Measurements from ENCODE around the gene ARF4. TPM values are rescaled to one million over a fixed set of nuclear protein-coding genes. Genes with fewer than 3 reads are reported as not detected.
"Not testable (repeated sequence)": the region's sequence is repeated elsewhere in the genome, so short reads cannot be mapped to it uniquely, and the experiment has no call there.

ARF4 gene
- total RNA-seq, 1 donor from 2014 or later = 69.0 TPM

DNA sequence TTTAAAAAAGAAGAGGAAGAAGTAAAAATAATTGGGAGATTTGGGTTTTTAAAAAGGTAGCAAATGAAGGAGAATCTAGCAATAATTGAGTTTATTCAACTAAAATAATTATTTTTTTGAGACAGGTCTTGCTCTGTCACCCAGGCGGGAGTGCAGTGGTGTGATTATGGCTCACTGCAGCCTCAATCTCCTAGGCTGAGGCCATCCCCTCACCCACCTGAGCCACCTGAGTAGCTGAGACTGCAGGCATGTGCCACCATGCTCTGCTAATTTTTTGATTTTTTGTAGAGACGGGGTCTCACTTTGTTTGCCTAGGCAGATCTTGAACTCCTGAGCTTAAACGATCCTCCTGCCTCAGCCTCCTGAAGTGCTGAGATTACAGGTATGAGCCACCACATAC, 27.7 kb upstream of the ARF4 start:
- Histone ChIP-seq H3K27me3 (no peaks in the 10 kb centered on the region), H3K9me3 (no peaks in the 10 kb centered on the region), H3K4me1 (no peaks in the 10 kb centered on the region), H3K27ac (no peak overlapping the region), H3K36me3 (peaks cover 0 to 55% of the 10 kb centered on the region in 2 donors), H3K4me3 (no peak overlapping the region)
- DNase-seq (ENCODE audit: extremely low spot score in 2 of 2) = no peak
- intact Hi-C loops (cut with DNase I) = no loop called here
- no peak for TF ChIP-seq POLR2A (IDR thresholded peaks at IDR 0.05)
- no peak for TF ChIP-seq POLR2AphosphoS5 (IDR thresholded peaks at IDR 0.05; ENCODE audit: insufficient read depth in 1 of 2, low read depth in 1 of 2)
- TF ChIP-seq, protein P1, sequence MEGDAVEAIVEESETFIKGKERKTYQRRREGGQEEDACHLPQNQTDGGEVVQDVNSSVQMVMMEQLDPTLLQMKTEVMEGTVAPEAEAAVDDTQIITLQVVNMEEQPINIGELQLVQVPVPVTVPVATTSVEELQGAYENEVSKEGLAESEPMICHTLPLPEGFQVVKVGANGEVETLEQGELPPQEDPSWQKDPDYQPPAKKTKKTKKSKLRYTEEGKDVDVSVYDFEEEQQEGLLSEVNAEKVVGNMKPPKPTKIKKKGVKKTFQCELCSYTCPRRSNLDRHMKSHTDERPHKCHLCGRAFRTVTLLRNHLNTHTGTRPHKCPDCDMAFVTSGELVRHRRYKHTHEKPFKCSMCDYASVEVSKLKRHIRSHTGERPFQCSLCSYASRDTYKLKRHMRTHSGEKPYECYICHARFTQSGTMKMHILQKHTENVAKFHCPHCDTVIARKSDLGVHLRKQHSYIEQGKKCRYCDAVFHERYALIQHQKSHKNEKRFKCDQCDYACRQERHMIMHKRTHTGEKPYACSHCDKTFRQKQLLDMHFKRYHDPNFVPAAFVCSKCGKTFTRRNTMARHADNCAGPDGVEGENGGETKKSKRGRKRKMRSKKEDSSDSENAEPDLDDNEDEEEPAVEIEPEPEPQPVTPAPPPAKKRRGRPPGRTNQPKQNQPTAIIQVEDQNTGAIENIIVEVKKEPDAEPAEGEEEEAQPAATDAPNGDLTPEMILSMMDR (IDR thresholded peaks at IDR 0.05) = no peak

DNA sequence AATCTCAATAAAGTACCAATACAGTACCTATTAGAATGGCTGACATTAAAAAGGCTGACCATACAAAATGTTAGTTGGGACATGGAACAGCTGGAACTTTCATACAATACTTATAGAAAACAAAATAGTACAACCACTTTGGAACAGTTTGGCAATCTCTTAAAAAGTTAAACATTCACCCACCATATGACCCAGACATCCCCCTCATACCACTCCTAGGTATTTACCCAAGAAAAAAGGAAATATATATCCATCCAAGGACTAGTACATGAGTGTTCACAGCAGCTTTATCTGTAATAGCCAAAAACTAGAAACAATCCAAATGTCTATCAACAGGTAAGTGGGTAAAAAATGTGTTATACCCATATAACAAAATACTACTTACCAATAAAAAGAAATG, 25.2 kb upstream of the ARF4 start:
- DNase-seq (ENCODE audit: extremely low spot score in 2 of 2) = no peak
- H3K4me1 ChIP-seq = no peaks in the 10 kb centered on the region
- no peak for TF ChIP-seq POLR2AphosphoS5 (IDR thresholded peaks at IDR 0.05; ENCODE audit: insufficient read depth in 1 of 2, low read depth in 1 of 2)
- no peak for TF ChIP-seq POLR2A (IDR thresholded peaks at IDR 0.05)
- TF ChIP-seq, protein P1 (IDR thresholded peaks at IDR 0.05) = no peak
- no peak overlapping the region for H3K27ac ChIP-seq
- no peaks in the 10 kb centered on the region for H3K27me3 ChIP-seq
- H3K4me3 ChIP-seq = no peak overlapping the region
- intact Hi-C loops (cut with DNase I) = no loop called here
- H3K36me3 ChIP-seq = peaks cover 0 to 34% of the 10 kb centered on the region in 2 donors
- no peaks in the 10 kb centered on the region for H3K9me3 ChIP-seq

DNA sequence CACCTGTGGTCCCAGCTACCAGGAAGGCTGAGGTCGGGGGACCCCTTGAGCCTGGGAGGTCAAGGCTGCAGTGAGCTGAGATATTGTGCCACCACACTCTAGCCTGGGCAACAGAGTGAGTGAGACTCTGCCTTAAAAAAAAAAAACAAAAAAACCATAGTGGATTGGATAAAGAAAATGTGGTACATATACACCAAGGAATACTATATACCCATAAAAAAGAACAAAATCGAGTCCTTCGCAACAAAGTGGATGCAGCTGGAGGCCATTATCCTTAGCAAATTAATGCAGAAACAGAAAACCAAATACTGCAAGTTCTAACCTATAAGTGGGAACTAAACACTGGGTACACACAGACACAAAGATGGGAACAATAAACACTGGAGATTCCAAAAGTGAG, 20.6 kb upstream of the ARF4 start:
- Histone ChIP-seq H3K4me1 (no peaks in the 10 kb centered on the region), H3K4me3 (no peak overlapping the region), H3K9me3 (no peaks in the 10 kb centered on the region), H3K27ac (no peak overlapping the region), H3K27me3 (no peaks in the 10 kb centered on the region), H3K36me3 (peaks cover 0 to 1% of the 10 kb centered on the region in 2 donors)
- TF ChIP-seq, protein P1 (IDR thresholded peaks at IDR 0.05) = no peak
- no peak for TF ChIP-seq POLR2A (IDR thresholded peaks at IDR 0.05)
- TF ChIP-seq POLR2AphosphoS5 (IDR thresholded peaks at IDR 0.05; ENCODE audit: insufficient read depth in 1 of 2, low read depth in 1 of 2) = no peak
- no peak for DNase-seq (ENCODE audit: extremely low spot score in 2 of 2)
- intact Hi-C loops (cut with DNase I) = no loop called here

DNA sequence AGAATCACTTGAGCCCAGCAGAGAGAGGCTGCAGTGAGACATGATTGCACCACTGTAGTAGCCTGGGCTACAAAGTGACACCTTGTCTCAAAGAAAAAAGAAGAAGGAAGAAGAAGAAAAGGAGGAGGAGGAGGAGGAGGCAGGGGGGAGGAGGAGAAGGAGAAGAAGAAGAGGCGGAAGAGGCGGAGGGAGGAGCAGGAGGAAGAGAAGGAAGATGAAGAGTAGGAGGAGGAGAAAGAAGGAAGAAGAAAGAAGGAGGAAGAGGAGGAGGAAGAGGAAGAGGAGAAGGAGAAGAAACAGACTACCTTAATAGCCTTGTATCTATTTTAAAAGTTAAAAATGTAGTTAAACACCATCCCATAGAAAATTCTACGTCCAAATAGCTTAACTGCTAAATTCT, 19.1 kb upstream of the ARF4 start:
- DNase-seq (ENCODE audit: extremely low spot score in 2 of 2) = no peak
- intact Hi-C loops (cut with DNase I) = no loop called here
- Histone ChIP-seq H3K27me3 (no peaks in the 10 kb centered on the region), H3K36me3 (no peaks in the 10 kb centered on the region), H3K27ac (no peak overlapping the region), H3K4me3 (no peak overlapping the region), H3K4me1 (no peaks in the 10 kb centered on the region), H3K9me3 (no peaks in the 10 kb centered on the region)
- TF ChIP-seq, protein P1 (IDR thresholded peaks at IDR 0.05) = no peak
- TF ChIP-seq POLR2A (IDR thresholded peaks at IDR 0.05) (no peak), POLR2AphosphoS5 (IDR thresholded peaks at IDR 0.05; ENCODE audit: insufficient read depth in 1 of 2, low read depth in 1 of 2) (no peak)

DNA sequence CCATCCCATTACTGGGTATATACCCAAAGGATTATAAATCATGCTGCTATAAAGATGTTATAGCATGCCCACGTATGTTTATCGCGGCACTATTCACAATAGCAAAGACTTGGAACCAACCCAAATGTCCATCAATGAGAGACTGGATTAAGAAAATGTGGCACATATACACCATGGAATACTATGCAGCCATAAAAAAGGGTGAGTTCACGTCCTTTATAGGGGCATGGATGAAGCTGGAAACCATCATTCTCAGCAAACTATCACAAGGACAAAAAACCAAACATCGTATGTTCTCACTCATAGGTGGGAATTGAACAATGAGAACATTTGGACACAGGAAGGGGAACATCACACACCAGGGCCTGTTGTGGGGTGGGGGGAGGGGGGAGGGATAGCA, 14.7 kb upstream of the ARF4 start:
- DNase-seq (ENCODE audit: extremely low spot score in 2 of 2); H3K9me3 ChIP-seq; H3K27me3 ChIP-seq; H3K4me1 ChIP-seq; intact Hi-C loops (cut with DNase I); H3K27ac ChIP-seq; H3K4me3 ChIP-seq; H3K36me3 ChIP-seq: not testable (repeated sequence)

DNA sequence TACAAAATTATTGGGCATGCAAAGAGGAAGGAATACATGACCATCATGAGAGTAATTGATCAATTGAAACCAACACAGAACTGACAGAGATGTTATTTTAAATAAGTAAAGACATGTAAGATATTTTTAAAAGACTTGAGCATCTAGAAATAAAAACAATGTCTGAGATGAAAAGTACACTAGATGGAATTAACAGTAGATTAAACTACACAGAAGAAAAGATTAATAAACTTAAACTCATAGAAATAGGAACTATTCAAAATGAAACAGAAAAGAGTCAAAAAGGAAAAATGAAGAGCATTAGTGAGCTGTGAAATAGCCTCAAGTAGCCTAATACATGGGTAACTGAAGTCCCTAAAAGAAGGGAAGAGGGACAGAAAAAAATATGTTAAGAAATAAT, 8.5 kb upstream of the ARF4 start:
- H3K9me3 ChIP-seq = no peaks in the 10 kb centered on the region
- TF ChIP-seq, protein P1 (IDR thresholded peaks at IDR 0.05) = no peak
- TF ChIP-seq POLR2A (IDR thresholded peaks at IDR 0.05) = no peak
- no peak for TF ChIP-seq POLR2AphosphoS5 (IDR thresholded peaks at IDR 0.05; ENCODE audit: insufficient read depth in 1 of 2, low read depth in 1 of 2)
- intact Hi-C loops (cut with DNase I) = no loop called here
- H3K27ac ChIP-seq = no peak overlapping the region
- no peaks in the 10 kb centered on the region for H3K4me1 ChIP-seq
- no peak overlapping the region for H3K4me3 ChIP-seq
- no peak for DNase-seq (ENCODE audit: extremely low spot score in 2 of 2)
- no peaks in the 10 kb centered on the region for H3K36me3 ChIP-seq
- H3K27me3 ChIP-seq = no peaks in the 10 kb centered on the region
